ENCODE data around the gene STAC3.
A peak's percentile ranks its signal among the peaks of the same experiment; 100 is the strongest.

STAC3 gene

DNA sequence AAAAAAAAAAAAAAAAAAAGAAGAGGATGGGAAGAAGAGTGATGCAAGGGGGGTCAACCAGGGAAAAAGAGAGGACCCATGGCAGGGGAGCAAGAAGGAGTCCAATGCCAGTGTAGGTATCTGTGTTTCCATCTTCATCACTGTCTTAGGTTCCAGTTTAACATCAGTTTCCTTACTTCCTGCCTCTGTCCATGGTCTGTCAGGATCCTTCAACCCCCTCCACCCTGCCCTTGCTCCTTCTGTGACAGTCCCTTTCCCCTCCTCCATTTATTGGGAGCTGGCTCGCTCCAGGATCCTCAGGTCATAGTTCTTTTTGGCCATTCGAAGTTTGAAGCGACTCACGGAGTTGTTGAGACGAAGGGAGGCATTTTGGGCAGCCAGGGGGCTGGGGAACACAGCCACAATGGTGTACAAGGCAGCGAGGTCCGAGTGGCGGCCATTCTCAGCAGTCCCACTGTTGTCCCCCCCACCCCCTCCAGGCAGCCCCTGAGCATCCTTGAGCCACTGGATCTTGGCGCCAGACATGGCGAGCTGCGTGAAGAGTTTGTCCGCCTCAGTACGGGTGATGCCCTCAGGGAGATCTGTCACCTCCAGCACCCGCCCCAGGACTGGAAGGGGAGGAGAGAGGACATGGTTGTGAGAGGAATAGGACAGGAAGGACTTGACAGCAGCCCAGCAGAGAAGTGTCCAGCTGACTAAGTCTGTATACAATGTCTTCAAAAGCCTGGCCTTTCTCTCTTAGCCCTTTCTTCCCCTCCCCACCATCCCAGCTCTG is 3.7 kb upstream of the STAC3 start:
- no peak for DNase-seq (ENCODE audit: low read depth in 2 of 2)

DNA sequence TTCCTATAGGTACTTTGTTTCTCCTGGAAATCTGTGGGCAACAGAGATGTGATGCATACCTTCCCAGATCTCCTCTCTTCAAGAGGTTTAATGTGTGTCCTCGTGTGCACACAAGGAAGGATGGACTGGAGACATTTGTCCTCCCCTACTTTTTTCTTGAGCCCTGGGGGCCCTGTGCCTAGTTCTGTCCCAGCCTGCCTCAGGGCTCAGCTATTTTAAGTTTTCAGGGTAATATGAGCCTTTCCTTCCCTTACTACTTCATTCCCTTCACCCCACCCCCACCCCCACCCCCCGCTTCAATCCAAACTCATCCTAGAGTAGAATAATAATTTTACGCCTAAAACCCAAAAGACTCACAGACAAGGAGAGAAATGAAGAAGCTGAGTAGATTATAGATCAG is 446 bp downstream of the STAC3 start:
- DNase-seq (ENCODE audit: low read depth in 2 of 2): no peak

DNA sequence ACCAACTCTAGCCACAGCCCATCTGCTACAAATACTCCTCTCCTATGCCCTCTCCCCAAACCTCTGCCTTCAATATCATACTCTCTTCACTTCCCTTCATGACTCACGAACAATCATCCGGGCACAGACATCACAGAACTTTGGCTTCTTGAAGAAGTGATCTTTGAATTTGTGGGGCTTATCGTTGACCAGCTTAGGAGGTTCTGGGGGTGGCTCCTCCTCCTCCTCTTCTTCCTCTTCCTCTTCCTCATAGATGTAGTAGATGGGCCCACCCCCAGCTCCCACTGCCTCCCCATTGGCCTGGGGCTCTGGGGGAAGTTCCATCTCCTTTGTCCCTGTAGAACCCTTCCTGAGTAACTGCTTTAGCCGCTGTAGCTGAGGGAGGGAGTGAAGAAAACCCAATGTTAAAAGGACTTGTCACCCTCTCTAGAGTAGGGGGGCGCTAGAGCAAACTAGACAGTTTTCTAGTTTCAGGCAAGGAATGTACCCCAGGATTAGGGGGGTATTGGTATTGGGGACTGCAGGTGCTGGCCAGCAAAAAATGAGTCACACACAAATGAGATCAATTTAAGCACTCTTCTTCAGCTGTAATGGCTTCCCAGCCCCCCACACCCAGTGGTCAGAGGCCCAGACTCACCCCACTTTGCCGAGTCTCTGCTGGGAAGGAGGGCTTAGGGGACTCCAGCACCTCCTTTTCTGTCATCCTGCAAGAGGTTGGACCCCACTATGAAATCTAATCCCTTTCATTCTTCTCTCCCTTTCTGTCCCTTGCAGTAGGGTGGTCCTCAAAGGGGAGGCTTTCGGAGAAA is 1.8 kb downstream of the STAC3 start:
- DNase-seq (ENCODE audit: low read depth in 2 of 2): no peak

DNA sequence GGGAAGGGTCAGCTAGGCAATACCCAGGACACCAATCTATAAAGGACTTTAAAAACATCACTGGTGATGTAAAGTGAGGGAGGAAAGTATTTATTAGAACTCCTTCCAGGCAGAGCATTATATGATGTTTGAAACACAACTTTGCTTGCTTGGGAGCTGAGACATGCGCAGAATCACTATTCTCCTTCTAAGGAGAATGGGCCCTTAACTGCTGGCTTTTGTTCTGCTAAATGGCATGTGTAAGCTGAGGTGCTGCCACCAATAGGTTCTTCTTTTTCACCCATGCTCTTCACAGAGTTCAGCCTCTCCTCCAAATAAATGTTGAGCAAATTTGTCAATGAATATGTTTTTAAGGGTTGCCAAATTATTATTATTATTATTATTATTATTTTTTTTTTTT is 3.9 kb downstream of the STAC3 start:
- no peak for DNase-seq (ENCODE audit: low read depth in 2 of 2)

DNA sequence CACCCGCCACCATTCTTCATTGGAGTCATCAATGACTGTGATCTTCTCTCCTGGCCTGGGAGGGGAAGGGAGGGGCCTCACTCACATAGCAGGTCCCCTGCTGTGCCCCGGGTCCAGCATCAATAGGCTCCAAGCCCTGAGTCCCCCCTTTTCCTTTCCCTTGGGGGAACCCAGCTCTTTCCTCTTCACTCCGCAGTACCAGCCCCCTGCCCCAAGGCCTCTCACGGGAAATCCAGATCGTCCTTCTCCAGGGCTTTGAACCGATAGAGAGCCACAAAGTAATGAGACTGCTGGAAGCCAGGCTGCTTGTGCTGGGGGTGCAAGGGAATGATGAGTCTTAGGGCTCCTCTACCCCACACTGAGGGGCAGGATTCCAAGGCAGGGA is 6.7 kb downstream of the STAC3 start:
- no peak for DNase-seq (ENCODE audit: low read depth in 2 of 2)

DNA sequence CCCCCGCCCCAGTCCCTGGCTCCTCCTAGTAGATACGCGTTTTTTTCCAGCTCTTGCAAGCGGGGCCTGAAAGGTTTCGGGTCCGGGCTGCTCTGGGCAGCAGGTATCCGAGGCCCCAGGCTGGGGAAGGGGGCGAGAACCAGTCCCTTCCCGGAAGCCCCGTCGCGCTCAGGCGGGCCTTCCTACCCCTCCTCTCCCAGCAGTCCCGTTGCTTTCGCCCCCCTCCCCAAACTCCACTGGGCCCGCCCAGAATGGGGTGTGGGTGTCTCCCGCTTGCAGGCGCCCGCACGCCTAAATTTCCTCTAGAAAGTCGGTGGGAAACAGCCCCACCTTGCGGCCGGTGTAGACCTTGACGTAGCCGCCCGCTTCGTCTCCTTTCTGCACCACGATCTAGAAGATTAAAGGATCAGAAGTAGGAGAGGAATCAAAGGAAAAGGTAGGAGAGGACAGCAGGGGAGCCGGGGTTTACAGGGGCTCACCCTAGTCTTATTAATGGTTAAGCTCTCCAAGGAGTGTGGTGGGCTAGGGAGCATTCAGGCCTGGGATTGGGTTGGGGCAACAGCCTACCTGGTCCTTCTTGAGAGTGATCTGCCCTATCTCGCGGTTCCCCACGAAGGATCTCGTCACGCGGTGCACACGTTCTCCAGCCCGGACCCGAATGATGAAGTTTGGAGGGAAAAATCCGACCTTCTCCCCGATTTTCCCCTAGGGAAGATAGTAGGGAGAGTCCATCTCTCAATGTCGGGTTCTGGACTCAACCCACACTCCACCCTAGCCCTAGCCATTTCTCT is 7.3 kb downstream of the STAC3 start:
- DNase-seq (ENCODE audit: low read depth in 2 of 2): peak in 1 of 2 experiments; percentile 29

DNA sequence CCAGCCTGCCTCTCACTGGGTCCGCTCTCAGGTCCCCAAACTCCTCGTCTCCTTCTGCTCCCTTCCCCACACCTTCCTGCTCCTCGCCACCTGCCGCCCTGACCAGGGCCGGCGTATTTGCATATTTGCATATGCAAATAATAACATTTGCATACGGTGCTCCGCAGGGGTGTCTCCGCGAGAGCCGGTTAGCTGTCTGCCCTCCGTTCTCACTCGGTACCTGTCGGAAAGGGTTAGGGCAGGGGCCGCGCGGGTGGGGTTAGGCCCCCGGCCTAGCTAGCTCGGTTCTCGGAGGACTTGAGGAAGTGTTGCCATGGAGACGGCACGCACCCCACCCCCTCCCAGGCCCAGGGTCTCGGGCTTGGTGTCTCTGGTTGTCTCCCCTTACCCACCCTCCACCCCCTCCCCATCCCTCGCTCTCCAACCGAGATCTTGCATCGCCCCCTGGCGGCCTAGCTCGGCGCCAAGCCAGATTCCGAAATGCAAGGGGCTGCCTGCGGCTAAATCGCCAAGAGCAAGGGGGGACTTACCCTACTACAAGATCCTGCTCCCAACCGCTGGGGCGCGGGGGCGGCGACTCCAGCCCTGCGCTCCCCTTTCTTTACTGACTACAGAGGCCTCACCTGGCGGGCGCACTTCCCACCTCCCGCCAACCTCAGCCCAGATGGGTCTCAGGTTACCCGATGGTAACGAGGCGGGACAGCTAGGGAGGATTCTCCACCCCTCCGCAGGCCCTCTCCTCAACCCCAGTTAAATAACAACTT is 8.1 kb downstream of the STAC3 start:
- no peak for DNase-seq (ENCODE audit: low read depth in 2 of 2)

DNA sequence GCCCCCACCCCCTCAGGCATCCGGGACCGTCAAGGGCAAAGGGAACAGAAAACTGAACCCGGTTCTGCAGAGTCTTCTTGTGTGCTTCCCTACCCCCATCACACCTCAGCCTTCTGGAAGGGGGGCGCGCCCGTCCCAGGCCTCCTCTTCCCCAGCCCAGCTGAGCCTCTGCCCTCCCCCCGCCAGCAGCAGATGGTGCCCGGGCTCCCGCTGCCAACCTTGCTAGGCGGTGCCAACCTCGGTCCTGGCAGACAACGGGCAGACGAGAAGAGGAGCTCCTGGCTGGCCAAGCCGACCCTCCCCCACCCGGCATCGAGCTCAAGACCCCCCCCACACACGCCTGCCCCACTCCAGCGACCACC is 8.7 kb downstream of the STAC3 start:
- no peak for DNase-seq (ENCODE audit: low read depth in 2 of 2)

DNA sequence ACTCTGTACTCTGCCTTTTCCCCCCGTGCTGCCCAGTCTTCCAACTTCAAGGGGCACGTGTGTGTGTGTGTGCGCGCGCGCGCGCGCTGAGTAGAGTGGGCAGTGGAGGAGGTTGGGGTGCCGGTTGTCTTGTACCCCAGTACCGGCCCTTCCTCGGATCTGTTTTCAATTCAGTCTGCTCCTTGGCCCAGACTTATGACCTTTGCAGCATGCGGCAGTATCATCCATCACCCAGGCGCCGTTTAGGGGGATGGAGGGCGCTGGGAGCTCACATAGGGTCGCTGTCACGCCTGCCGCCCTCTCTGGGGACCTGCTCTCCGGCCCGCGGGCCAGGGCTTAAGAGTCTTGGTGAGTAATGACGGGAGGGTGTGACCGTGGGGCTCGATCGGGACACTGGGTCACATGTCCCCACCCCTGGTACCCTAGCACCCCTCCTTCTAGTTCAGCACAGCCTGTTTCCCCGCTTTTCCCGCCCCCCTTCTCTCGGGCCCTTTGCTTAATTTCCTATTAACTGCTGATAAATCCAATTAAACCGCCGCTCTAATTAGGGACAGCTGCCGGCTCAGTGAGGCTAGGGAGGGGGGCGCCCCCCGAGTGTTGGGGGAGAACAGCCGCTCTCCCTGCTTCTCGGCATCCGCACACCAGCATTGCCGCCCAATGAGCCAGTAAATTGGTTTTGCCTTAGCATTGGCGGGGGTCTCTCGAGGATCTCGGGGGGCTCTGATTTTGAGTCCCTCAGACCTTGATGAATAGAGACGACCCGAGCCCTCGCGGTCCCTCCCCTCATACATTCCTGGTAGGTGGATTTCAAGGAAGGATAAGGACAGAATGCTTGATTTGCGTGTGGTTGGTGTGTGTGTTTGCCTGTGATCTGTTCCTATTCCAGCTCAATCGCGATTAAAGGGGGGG is 9.3 kb downstream of the STAC3 start:
- DNase-seq (ENCODE audit: low read depth in 2 of 2): no peak

DNA sequence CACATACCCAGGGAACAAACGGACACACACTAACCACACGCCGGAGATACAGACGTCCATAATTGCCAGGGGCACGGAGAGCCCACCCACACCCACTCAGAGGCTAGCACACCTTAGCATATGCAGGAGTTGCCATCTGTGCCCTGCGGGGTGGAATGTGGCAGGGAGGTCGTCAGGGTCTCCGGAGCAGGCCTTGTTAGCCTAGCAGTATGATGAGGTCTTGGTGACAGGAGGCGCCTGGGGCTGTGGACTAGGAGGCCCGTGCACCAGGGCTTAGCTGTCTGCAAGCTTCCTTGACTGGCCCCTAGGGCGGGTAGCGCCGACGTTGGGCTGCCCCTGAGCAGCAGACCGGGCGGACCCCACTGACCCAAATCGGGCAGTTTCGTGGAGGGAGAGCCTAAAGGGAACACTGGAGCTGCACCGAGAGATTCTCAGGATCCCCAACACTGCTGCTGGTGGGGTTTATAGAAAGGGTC is 10.0 kb downstream of the STAC3 start:
- no peak for DNase-seq (ENCODE audit: low read depth in 2 of 2)

DNA sequence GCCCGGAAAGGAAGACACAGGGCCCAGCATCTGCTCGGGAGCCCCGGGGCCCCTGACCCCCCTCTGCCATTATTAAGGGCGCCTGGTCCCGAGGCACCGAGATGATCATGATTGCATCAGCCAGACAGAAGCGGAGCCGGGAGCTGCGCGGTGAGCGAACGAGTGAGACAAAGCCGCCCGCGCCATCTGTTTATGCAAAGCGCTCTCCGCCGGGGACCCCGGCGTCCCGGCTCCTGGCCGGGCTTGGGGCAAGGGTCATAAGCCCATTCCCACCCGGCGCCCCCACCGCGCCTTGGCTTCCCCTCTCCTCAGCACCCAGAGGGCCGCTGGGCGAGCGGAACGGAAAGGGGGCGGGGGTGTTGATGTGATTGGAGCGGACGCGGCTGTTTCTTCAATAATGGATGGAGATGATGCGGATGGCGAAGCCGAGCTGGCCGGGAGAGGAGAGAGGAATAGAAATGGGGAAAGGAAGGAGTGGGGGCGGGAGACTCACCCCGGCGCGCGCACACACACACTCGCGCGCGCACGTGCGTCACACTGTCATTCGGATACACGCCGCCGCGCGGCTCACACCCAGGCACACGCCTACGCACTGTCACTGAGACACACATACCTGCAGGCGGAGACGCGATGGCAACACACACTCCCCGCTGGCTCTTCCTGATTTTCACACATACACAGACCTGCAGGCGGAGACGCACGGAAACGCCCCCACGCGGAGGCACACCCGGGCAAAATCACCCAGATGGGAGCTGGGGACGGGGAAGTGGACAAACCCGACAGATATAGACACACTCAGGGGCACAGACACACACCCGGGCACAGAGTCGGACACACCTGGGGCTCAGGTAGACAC is 10.7 kb downstream of the STAC3 start:
- no peak for DNase-seq (ENCODE audit: low read depth in 2 of 2)

DNA sequence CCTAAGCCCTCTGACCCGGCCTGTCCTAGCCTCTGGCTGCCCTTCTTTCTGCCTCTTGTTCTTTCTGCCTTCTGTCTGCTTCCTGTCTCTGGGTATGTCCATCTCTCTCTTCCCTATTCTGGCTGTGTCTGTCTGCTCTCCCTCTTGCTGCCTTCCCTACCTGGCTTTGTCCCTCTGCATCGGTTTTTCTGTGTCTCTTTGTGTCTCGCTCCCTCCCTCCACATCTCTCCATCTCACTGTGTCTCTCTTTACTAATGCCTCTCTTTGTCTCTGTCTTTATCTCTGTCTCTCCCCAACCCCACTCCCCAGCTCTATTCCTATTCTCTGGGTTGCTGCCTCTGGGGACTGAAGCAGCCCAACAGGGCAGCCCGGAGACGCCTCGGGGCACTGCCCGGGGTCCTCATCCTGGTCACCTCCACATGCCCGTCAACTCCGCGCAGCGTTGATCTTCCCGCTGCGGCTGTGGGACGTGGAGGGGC is 11.4 kb downstream of the STAC3 start:
- DNase-seq (ENCODE audit: low read depth in 2 of 2): no peak

DNA sequence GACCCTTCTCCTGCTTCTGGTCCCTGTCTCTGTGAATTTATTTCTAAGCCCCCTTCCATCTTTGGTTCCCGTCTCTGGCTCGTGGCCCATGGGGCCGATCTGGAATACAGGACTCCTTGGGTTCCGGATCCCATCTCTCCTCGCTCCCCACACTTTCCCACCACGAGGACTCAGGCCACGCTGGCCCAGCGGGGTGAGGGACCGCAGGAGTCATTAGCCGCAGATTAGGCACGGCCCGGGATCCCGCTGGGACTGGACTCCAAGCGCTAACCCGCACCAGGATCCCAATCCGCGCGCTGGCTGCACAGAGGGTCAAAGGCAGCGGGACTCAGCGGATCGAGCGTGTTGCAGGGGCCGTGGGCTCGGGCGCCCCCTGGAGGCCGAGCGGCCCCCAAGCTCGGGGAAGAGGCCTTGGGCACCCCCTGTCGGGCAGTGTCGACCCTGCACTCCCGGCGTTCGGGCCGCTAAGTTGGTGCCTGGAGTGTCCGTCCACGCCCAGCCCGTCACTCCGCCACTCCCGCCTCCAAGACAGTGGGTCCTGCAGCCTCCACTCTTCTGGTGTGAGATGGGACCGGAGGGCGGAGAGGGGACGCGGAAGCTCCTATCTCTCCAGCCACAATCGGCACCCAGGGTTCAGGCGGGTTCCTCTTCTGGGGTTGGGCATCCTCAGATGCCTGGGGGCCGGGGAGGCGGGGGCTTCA is 12.0 kb downstream of the STAC3 start:
- DNase-seq (ENCODE audit: low read depth in 2 of 2): peak; percentile 62

DNA sequence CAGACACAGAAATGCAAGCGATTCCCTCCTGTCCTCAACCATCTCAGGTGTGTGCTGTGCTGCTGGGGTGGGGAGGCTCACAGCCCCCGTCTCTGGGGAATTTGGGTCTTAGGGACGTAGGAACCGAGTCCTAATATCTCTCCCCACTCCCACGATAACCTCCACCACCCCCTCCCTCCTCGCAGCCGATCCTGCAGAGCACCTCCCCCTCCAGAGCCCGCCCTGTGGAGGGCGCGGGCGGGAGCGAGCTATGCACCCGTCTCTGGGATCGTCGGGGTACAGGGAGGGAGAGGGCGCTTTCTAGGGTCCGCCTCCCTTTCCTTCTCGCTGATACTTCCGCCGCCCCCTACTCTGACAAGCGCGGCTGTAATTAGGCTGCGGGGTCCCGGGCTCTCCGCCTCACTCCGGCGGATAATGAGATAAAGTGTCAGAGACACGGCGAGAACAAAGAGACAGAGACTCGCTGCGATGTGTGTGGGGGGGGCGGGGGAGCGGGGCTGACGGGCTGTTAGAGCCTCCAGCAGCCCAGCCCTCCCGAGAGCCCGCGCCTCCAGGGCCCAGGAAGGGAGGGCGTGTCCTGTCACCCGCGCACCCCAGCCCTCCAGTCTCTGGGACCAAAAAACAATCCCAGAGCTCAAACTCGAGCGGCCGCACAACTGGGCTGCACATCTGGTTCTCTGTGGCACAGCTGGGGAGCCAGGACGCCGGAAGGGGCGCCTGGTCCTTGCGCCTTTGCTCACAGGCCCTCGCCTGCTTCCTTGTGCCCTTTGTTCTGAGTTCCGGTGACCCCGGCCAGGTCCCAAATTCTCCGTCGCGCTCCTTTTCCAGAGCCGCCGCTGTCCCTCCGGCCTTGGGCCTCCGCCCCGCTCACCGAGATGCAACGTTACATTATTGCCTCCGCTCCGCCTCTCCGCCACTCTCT is 12.8 kb downstream of the STAC3 start:
- no peak for DNase-seq (ENCODE audit: low read depth in 2 of 2)

DNA sequence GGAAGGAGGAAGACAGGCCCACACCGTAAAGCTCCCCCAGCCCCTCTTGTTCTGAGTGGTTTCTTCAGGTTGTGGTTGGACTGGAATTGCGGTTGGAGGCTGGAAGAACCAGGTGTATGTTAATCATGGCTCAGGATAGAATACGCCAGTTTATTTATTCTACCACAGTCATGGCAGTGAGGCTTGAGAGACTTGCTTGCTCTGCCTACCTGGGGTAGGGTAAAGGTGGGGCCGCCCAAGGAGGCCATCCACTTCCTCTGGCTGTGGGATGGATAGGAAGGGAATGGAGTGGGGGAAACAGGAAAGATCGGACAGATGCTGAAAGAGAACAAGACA is 13.4 kb downstream of the STAC3 start:
- DNase-seq (ENCODE audit: low read depth in 2 of 2): no peak

DNA sequence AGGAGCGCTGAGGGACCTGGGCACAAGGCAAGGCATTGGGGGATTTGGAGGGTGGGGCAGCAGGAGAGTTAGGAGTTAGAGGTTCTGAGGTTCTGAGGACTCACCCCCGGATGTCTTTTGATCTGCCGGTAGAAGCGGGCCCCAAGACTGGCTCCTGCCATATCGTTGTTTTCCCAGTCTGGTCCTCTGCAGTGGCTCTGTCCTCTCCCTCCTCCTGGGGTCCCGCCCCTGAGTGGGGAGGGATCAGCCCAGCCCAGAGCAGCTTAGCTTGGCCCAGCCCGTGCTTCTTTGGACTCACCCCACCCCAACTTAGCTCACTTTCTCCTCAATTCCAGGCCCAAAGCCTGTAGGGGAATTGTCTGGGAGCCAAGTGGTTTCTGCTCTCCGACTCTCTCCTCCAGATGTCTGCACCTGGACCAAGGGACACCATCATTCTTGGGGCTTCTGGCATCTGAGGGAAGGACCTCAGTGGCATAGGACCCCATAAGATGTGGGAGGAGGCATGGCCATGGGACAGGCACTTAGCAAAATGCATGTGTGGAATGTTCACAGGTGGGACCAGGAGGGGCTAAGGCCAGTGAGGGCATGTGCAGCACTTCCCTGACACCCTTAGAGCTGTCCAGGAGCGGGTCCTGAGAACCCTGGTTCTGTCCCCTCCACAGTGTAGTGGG is 13.9 kb downstream of the STAC3 start:
- DNase-seq (ENCODE audit: low read depth in 2 of 2): no peak

DNA sequence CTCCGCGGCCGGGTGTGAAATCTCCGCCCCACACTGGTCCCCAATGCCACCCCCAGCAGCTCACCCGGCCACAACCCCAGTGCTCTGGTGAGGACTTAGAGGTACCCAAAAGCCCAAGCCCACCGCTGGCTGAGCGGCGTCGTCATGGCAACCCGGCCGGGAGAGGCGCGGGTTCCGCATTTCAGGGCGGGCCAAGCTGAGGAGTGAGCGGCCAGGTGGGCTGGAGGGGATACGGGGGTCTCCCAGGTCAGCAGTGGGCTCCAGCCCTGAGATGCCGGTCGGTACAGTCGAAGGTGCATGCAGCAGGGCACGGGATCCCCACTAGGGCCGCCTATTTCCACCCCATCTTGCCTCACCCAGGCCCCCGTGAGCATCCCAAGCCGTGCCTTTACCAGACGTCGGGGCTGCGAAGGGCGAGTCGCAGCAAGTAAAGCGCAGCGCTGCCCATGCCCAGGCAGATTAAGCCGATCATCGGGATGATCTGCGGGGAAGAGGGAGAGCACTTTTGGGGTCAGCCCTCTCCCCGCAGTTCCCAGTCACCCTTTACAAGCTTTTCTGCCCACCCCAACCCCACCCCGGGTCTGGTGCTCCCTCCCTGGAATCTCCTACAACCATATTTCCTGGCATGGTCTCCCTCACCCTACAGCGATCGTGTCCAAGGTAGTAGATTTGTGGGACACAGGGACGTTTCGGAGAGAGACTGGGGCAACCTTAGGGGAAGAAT is 14.6 kb downstream of the STAC3 start:
- no peak for DNase-seq (ENCODE audit: low read depth in 2 of 2)
